ENCODE data around the gene VAMP5. TPM values are rescaled to one million over a fixed set of nuclear protein-coding genes. Genes with fewer than 3 reads are reported as not detected.
A peak's percentile ranks its signal among the peaks of the same experiment; 100 is the strongest.
"Not testable (repeated sequence)": the region's sequence is repeated elsewhere in the genome, so short reads cannot be mapped to it uniquely, and the experiment has no call there.

The VAMP5 gene
- total RNA-seq, 1 donor from 2014 or later: 296 TPM

GRCh38 chr2:85600951-85601770 lies 16.9 kb downstream of the VAMP5 start:
- Mint-ChIP-seq H3K36me3 (ENCODE audit: low read depth, unreplicated experiment) (peaks cover 18% of the 10 kb centered on the region), H3K27ac (ENCODE audit: unreplicated experiment) (no peak overlapping the region), H3K4me3 (ENCODE audit: unreplicated experiment) (peak overlapping the region; percentile 91), H3K27me3 (ENCODE audit: unreplicated experiment) (peaks cover 18% of the 10 kb centered on the region), H3K4me1 (ENCODE audit: unreplicated experiment) (peaks cover 35% of the 10 kb centered on the region), H3K9me3 (ENCODE audit: unreplicated experiment) (no peaks in the 10 kb centered on the region)
- DNase-seq (ENCODE audit: low spot score): no peak
- TF ChIP-seq CTCF (IDR thresholded peaks at IDR 0.05; ENCODE audit: unreplicated experiment): no peak

- peaks cover 17% of the 10 kb centered on the region for H3K27me3 Mint-ChIP-seq (ENCODE audit: unreplicated experiment)
- DNase-seq (ENCODE audit: low spot score): no peak
These were observed 17.7 kb downstream of the VAMP5 start for GRCh38 chr2:85601771-85602475.

GRCh38 chr2:85602476-85603234 lies 18.4 kb downstream of the VAMP5 start, which contains the start of gene TMEM150A:
Gene TMEM150A, minus strand, starts transcription at chr2:85602698. Its CDS starts 750 bp downstream, at chr2:85601948.
- peak within 1 kb of the TSS; percentile 64 for H3K27ac Mint-ChIP-seq (ENCODE audit: unreplicated experiment)

More at GRCh38 chr2:85601771-85602475, 17.7 kb downstream of the VAMP5 start:
- Mint-ChIP-seq H3K27ac (ENCODE audit: unreplicated experiment) (no peak overlapping the region), H3K36me3 (ENCODE audit: low read depth, unreplicated experiment) (peaks cover 14% of the 10 kb centered on the region), H3K4me1 (ENCODE audit: unreplicated experiment) (peaks cover 27% of the 10 kb centered on the region), H3K4me3 (ENCODE audit: unreplicated experiment) (peak overlapping the region; percentile 91), H3K9me3 (ENCODE audit: unreplicated experiment) (no peaks in the 10 kb centered on the region)
- no peak for TF ChIP-seq CTCF (IDR thresholded peaks at IDR 0.05; ENCODE audit: unreplicated experiment)

GRCh38 chr2:85604133-85604444 lies 19.9 kb downstream of the VAMP5 start:
- peaks cover 28% of the 10 kb centered on the region for H3K4me1 Mint-ChIP-seq (ENCODE audit: unreplicated experiment)
- H3K4me3 Mint-ChIP-seq (ENCODE audit: unreplicated experiment): peak overlapping the region; percentile 81
- not testable (repeated sequence) for DNase-seq (ENCODE audit: low spot score); H3K27ac Mint-ChIP-seq (ENCODE audit: unreplicated experiment); H3K9me3 Mint-ChIP-seq (ENCODE audit: unreplicated experiment)
- peaks cover 21% of the 10 kb centered on the region for H3K36me3 Mint-ChIP-seq (ENCODE audit: low read depth, unreplicated experiment)
- peaks cover 14% of the 10 kb centered on the region for H3K27me3 Mint-ChIP-seq (ENCODE audit: unreplicated experiment)

More at GRCh38 chr2:85602476-85603234, 18.4 kb downstream of the VAMP5 start, which contains the start of gene TMEM150A:
- peak; percentile 89 for DNase-seq (ENCODE audit: low spot score)
- H3K27me3 Mint-ChIP-seq (ENCODE audit: unreplicated experiment): peaks cover 13% of the 10 kb centered on the region
- peaks cover 26% of the 10 kb centered on the region for H3K4me1 Mint-ChIP-seq (ENCODE audit: unreplicated experiment)
- no peaks in the 10 kb centered on the region for H3K9me3 Mint-ChIP-seq (ENCODE audit: unreplicated experiment)
- H3K36me3 Mint-ChIP-seq (ENCODE audit: low read depth, unreplicated experiment): peaks cover 16% of the 10 kb centered on the region
- peak within 1 kb of the TSS; percentile 92 for H3K4me3 Mint-ChIP-seq (ENCODE audit: unreplicated experiment)
- peak; percentile 21 for TF ChIP-seq CTCF (IDR thresholded peaks at IDR 0.05; ENCODE audit: unreplicated experiment)

- no peaks in the 10 kb centered on the region for H3K9me3 Mint-ChIP-seq (ENCODE audit: unreplicated experiment)
- H3K4me1 Mint-ChIP-seq (ENCODE audit: unreplicated experiment): peaks cover 26% of the 10 kb centered on the region
- no peak for DNase-seq (ENCODE audit: low spot score)
- peaks cover 18% of the 10 kb centered on the region for H3K36me3 Mint-ChIP-seq (ENCODE audit: low read depth, unreplicated experiment)
- H3K4me3 Mint-ChIP-seq (ENCODE audit: unreplicated experiment): no peak overlapping the region
- TF ChIP-seq CTCF (IDR thresholded peaks at IDR 0.05; ENCODE audit: unreplicated experiment): no peak
- no peak overlapping the region for H3K27ac Mint-ChIP-seq (ENCODE audit: unreplicated experiment)
- H3K27me3 Mint-ChIP-seq (ENCODE audit: unreplicated experiment): peaks cover 15% of the 10 kb centered on the region
These were observed 20.5 kb downstream of the VAMP5 start for GRCh38 chr2:85604568-85605339.

Measured in endothelial cell (in vitro differentiated cells).